K562 (cell line): ENCODE data around the gene PAFAH2. TPM values are rescaled to one million over a fixed set of nuclear protein-coding genes. Genes with fewer than 3 reads are reported as not detected.
"Not testable (repeated sequence)": the region's sequence is repeated elsewhere in the genome, so short reads cannot be mapped to it uniquely, and the experiment has no call there.

ENCODE experiments used
- ATAC-seq: fragments of 200-7000 bp; cut with Tn5 transposase; 3 replicates; pipeline ENCODE4 v1.9.1; 2020; ENCODE audit warnings: moderate library complexity
- BruUV-seq: library from RNA; stranded (reverse); fragments of 400-500 nt; replicated peaks from 2 replicates; lab custom pipeline; 2021; lab: Mats Ljungman, UMichigan
- CTCF ChIA-PET: fragments of 300-600 bp; formaldehyde crosslinking; extraction: SDS; loops from one replicate; lab custom pipeline; 2021; ENCODE audit warnings: low intra/inter-chr PET ratio; lab: Yijun Ruan, JAX
- POLR2A ChIA-PET: fragments of 300-600, 350-650 bp; sonication (Branson Sonifier 250); formaldehyde crosslinking; extraction: SDS; loops from one replicate; lab custom pipeline; 2021; ENCODE audit warnings: antibody characterized with exemption, inconsistent platforms; lab: Yijun Ruan, JAX
- DNase-seq, 4 experiments: peaks; one replicate each; pipeline versions ENCODE4 v3.0.0 to v3.0.0-alpha.2; 2011 to 2018; ENCODE audit warnings: low spot score in 3 of 4, mixed read lengths in 3 of 4; ENCODE audit errors: extremely low read depth in 1 of 4
- FAIRE-seq: peaks from 2 replicates; lab custom pipeline; 2011; peaks lifted over from hg19 to GRCh38; lab: Jason Lieb, UNC
- H2AFZ ChIP-seq: 2 replicates; pipeline ENCODE4 v1.6.0; 2011; ENCODE audit warnings: low read depth, low read length, control low read depth, inconsistent platforms
- H3K27ac ChIP-seq: fragments of 200-600 bp; 3 replicates; pipeline ENCODE4 v1.8.0; 2011; ENCODE audit warnings: low read depth, mild to moderate bottlenecking, control low read depth, inconsistent platforms, low read length, moderate library complexity, mixed read lengths; ENCODE audit errors: extremely low read depth
- H3K27me3 ChIP-seq, 2 experiments: fragments of 300-600 bp in 1 of 2; 2 replicates in 1 of 2; 3 replicates in 1 of 2; pipeline versions ENCODE4 v1.6.0 to v1.8.0; 2011; ENCODE audit warnings: inconsistent platforms in 2 of 2, low read length in 2 of 2, mild to moderate bottlenecking in 1 of 2, mixed read lengths in 1 of 2, moderate library complexity in 1 of 2; ENCODE audit not compliant: control insufficient read depth in 2 of 2, insufficient read depth in 2 of 2
- H3K36me3 ChIP-seq: fragments of 300-600 bp; 3 replicates; pipeline ENCODE4 v1.8.0; 2011; ENCODE audit warnings: mild to moderate bottlenecking, low read length, inconsistent platforms; ENCODE audit not compliant: control insufficient read depth, insufficient read depth
- H3K4me1 ChIP-seq, 2 experiments: fragments of 200-600 bp in 1 of 2; replicated peaks in 1 of 2; 2 replicates in 1 of 2; 3 replicates in 1 of 2; pipeline versions ENCODE4 v1.5.1 to v1.8.0; 2011; ENCODE audit warnings: inconsistent platforms in 2 of 2, low read length in 2 of 2, mild to moderate bottlenecking in 1 of 2, mixed read lengths in 1 of 2, moderate library complexity in 1 of 2; ENCODE audit not compliant: control insufficient read depth in 2 of 2, insufficient read depth in 2 of 2
- H3K4me2 ChIP-seq: 2 replicates; pipeline ENCODE4 v1.6.1; 2011; ENCODE audit warnings: low read length, control low read depth, inconsistent platforms, mixed read lengths; ENCODE audit not compliant: insufficient read depth
- H3K4me3 ChIP-seq: fragments of 200-600 bp; sonication (generic), shearing (Covaris generic); 2 replicates; pipeline ENCODE4 v1.5.1; 2016; ENCODE audit warnings: control low read depth, inconsistent platforms
- H3K79me2 ChIP-seq: fragments of 200-600 bp; 3 replicates; pipeline ENCODE4 v1.8.0; 2011; ENCODE audit warnings: low read length, inconsistent platforms; ENCODE audit not compliant: control insufficient read depth, insufficient read depth
- H3K9ac ChIP-seq, 2 experiments: 2 replicates each; pipeline versions ENCODE4 v1.6.0 to v1.6.1; 2011; ENCODE audit warnings: low read depth in 2 of 2, low read length in 2 of 2, control low read depth in 1 of 2, inconsistent platforms in 1 of 2, mild to moderate bottlenecking in 1 of 2, mixed read lengths in 1 of 2; ENCODE audit not compliant: insufficient read depth in 1 of 2
- H3K9me1 ChIP-seq: one replicate; pipeline ENCODE4 v1.6.0; 2011; ENCODE audit warnings: inconsistent platforms, mild to moderate bottlenecking, low read length, moderate library complexity; ENCODE audit not compliant: control insufficient read depth, insufficient read depth
- H3K9me3 ChIP-seq: replicated peaks from 2 replicates; pipeline ENCODE4 v1.5.1; 2011; ENCODE audit warnings: low read depth, low read length, inconsistent platforms; ENCODE audit not compliant: control insufficient read depth, insufficient read depth
- H4K20me1 ChIP-seq: replicated peaks from 2 replicates; pipeline ENCODE4 v1.6.1; 2011; ENCODE audit warnings: low read length, inconsistent platforms, mixed read lengths; ENCODE audit not compliant: control insufficient read depth, insufficient read depth
- KDM5B ChIP-seq: fragments of 200-600 bp; sonication (generic); IDR thresholded peaks from 2 replicates; pipeline ENCODE4 v1.6.1; 2012; ENCODE audit warnings: low read depth, mild to moderate bottlenecking, moderate library complexity, low read length, control low read depth, inconsistent platforms; ENCODE audit not compliant: insufficient replicate concordance
- SMAD4 ChIP-seq: fragments of 250-450 bp; sonication (Bioruptor Pico); conservative IDR thresholded peaks from 2 replicates; pipeline ENCODE4 v1.8.0; 2021; ENCODE audit warnings: inconsistent platforms, mild to moderate bottlenecking, moderate library complexity
- TSC22D4 ChIP-seq: fragments of 450-650 bp; IDR thresholded peaks from 2 replicates; pipeline ENCODE4 v1.6.1; 2016; ENCODE audit warnings: missing genetic modification characterization, missing biosample characterization, control low read depth
- WGBS: fragments of 100-300 bp; shearing (Covaris generic); methylation state at CpG from one replicate; pipeline ENCODE4 v1.1.6; 2016; ENCODE audit warnings: low coverage, mixed read lengths; ENCODE audit not compliant: insufficient coverage; ENCODE audit errors: missing lambda C conversion rate; 5-methylcytosine and 5-hydroxymethylcytosine counted together
- in situ Hi-C: fragments of 300-500 bp; cut with MboI; formaldehyde crosslinking; loops from 4 replicates; pipeline ENCODE4 v1.15.0; 2018; ENCODE audit warnings: inconsistent platforms, mixed read lengths
- intact Hi-C: fragments of 100-400 bp; cut with micrococcal nuclease; formaldehyde crosslinking; loops from 2 replicates; pipeline ENCODE4 v1.14.2; 2022
- polyA plus RNA-seq, 8 experiments: library from polyadenylated mRNA; depleted of rRNA in 4 of 8; stranded (reverse) in 5 of 8; unstranded in 3 of 8; fragments of >200 nt; fragmentation: Nextera tagmentation in 2 of 8; fragmentation: Illumina TruSeq in 1 of 8; extraction: Ambion mirVana in 2 of 8; extraction: Trizol in 1 of 8; gene quantifications; 2 replicates each; pipeline versions ENCODE4 v1.2.1 to v1.2.3, GENCODE V29; 2011 to 2014; ENCODE audit warnings: inconsistent platforms in 1 of 8, missing spikeins in 1 of 8
- total RNA-seq, 7 experiments: library from RNA; depleted of rRNA in 6 of 7; stranded (reverse); fragments of >200 nt in 6 of 7; fragmentation: Illumina TruSeq in 2 of 7; extraction: Trizol in 2 of 7; gene quantifications; 2 replicates each; pipeline versions ENCODE4 v1.2.1 to v1.2.3, GENCODE V29; 2011 to 2021; ENCODE audit warnings: low replicate concordance in 1 of 7
- TF ChIP-seq, protein P1 (sequence below), 3 experiments: fragments of 200-800 bp in 1 of 3; sonication (Bioruptor generic) in 1 of 3; sonication (generic) in 1 of 3; formaldehyde crosslinking in 1 of 3; IDR thresholded peaks; 2 replicates each; pipeline versions ENCODE4 v1.6.1 to v1.8.0; 2016 to 2022; ENCODE audit warnings: mild to moderate bottlenecking in 2 of 3, missing compliant biosample characterization in 2 of 3, missing genetic modification characterization in 2 of 3, missing genetic modification reagents in 1 of 3
- TF ChIP-seq, protein P2 (sequence below), 2 experiments: fragments of 450-650 bp in 1 of 2; sonication (generic) in 1 of 2; formaldehyde crosslinking in 1 of 2; IDR thresholded peaks; 2 replicates each; pipeline versions ENCODE4 v1.7.1 to v1.9.0; 2016 to 2022; ENCODE audit warnings: inconsistent platforms in 1 of 2, mild to moderate bottlenecking in 1 of 2, missing genetic modification reagents in 1 of 2
- TF ChIP-seq, protein P3 (sequence below): sonication (generic); formaldehyde crosslinking; IDR thresholded peaks from 2 replicates; pipeline ENCODE4 v1.5.0; 2020; ENCODE audit warnings: missing genetic modification reagents

PAFAH2 gene
- total and polyA plus RNA-seq, 9 of the 15 experiments (the other 6 are each of a cell fraction or from before 2014, with no cell fraction given) = 4.2 to 10.9 (median 6.8) TPM

DNA sequence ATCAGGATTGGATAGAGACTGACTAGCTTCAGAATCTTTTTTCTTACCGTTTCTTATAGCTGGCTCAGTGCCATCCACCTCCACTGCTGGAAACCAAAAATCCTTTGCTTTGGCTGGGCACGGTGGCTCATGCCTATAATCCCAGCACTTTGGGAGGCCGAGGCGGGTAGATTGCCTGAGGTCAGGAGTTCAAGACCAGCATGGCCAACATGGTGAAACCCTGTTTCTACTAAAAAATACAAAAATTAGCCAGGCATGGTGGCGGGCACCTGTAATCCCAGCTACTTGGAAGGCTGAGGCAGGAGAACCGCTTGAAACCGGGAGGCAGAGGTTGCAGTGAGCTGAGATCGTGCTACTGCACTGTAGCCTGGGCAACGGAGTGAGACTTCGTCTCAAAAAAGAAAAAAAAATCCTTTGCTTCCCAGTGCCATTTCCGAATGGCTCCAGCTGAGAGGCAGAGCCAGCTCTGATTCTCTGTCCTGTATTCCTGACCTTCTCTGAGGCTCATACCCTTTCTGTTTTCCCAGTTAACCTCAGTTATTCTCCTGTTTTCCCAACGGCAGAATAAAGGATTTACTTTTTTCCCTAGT lies 65.0 kb downstream of the PAFAH2 start:
- H3K36me3 ChIP-seq, H3K79me2 ChIP-seq, CTCF ChIA-PET, H4K20me1 ChIP-seq, H3K27me3 ChIP-seq, DNase-seq, H3K4me3 ChIP-seq, H3K9me1 ChIP-seq, H3K9me3 ChIP-seq, BruUV-seq, FAIRE-seq, in situ Hi-C loops: not testable (repeated sequence)
- peak overlapping the region; percentile 80 for H3K4me2 ChIP-seq
- peak overlapping the region; percentile 22 to 80; a peak in 3 of 4 replicates for H3K9ac ChIP-seq
- intact Hi-C loops = loop anchor here (1.0 to 2.0 kb wide), 2 partner anchors 26 to 65 kb away; partner anchors contain the start of genes PAFAH2 and STMN1
- WGBS = 30% methylated on average over 12 of the region's 12 CpGs
- H3K4me1 ChIP-seq = peaks cover 20 to 31% of the 10 kb centered on the region in 2 experiments
- POLR2A ChIA-PET = interaction anchor here (0.6 to 3.7 kb wide), 8 partner anchors 9 to 1513 kb away, joined by 4 to 18 read pairs (median 6); partner anchors contain the start of gene STMN1
- H3K27ac ChIP-seq = peak overlapping the region; percentile 87
- ATAC-seq = peak; percentile 8
- peak overlapping the region; percentile 73 for H2AFZ ChIP-seq
- TF ChIP-seq SMAD4 (CRISPR knock-in tag) = 0 out of 2 replicates have a peak, but pooled peaks have one; percentile 28
- TF ChIP-seq TSC22D4 (tag) = 0 out of 2 replicates have a peak, but pooled peaks have one; percentile 19
- TF ChIP-seq, protein P1, sequence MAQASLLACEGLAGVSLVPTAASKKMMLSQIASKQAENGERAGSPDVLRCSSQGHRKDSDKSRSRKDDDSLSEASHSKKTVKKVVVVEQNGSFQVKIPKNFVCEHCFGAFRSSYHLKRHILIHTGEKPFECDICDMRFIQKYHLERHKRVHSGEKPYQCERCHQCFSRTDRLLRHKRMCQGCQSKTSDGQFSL (CRISPR knock-in tag; IDR thresholded peaks at IDR 0.05) = not testable (repeated sequence)
- TF ChIP-seq, protein P1 (tag; IDR thresholded peaks at IDR 0.05) = peak in 1 of 2 experiments; percentile 38; a peak in 1 of 4 replicates
- TF ChIP-seq, protein P2, sequence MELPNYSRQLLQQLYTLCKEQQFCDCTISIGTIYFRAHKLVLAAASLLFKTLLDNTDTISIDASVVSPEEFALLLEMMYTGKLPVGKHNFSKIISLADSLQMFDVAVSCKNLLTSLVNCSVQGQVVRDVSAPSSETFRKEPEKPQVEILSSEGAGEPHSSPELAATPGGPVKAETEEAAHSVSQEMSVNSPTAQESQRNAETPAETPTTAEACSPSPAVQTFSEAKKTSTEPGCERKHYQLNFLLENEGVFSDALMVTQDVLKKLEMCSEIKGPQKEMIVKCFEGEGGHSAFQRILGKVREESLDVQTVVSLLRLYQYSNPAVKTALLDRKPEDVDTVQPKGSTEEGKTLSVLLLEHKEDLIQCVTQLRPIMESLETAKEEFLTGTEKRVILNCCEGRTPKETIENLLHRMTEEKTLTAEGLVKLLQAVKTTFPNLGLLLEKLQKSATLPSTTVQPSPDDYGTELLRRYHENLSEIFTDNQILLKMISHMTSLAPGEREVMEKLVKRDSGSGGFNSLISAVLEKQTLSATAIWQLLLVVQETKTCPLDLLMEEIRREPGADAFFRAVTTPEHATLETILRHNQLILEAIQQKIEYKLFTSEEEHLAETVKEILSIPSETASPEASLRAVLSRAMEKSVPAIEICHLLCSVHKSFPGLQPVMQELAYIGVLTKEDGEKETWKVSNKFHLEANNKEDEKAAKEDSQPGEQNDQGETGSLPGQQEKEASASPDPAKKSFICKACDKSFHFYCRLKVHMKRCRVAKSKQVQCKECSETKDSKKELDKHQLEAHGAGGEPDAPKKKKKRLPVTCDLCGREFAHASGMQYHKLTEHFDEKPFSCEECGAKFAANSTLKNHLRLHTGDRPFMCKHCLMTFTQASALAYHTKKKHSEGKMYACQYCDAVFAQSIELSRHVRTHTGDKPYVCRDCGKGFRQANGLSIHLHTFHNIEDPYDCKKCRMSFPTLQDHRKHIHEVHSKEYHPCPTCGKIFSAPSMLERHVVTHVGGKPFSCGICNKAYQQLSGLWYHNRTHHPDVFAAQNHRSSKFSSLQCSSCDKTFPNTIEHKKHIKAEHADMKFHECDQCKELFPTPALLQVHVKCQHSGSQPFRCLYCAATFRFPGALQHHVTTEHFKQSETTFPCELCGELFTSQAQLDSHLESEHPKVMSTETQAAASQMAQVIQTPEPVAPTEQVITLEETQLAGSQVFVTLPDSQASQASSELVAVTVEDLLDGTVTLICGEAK (IDR thresholded peaks at IDR 0.05) = 0 out of 2 replicates have a peak, but pooled peaks have one; percentile 29
- TF ChIP-seq, protein P2 (CRISPR knock-in tag; IDR thresholded peaks at IDR 0.05) = not testable (repeated sequence)
- peak; percentile 23 for TF ChIP-seq KDM5B
- TF ChIP-seq, protein P3, sequence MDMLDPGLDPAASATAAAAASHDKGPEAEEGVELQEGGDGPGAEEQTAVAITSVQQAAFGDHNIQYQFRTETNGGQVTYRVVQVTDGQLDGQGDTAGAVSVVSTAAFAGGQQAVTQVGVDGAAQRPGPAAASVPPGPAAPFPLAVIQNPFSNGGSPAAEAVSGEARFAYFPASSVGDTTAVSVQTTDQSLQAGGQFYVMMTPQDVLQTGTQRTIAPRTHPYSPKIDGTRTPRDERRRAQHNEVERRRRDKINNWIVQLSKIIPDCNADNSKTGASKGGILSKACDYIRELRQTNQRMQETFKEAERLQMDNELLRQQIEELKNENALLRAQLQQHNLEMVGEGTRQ = peak; percentile 30; the same call in 1 of the 2 replicates
